Measurements from ENCODE around the gene TGFBR3. TPM values are rescaled to one million over a fixed set of nuclear protein-coding genes. Genes with fewer than 3 reads are reported as not detected.

The TGFBR3 gene
- total RNA-seq, 1 donor from 2014 or later: 6.9 TPM

DNA sequence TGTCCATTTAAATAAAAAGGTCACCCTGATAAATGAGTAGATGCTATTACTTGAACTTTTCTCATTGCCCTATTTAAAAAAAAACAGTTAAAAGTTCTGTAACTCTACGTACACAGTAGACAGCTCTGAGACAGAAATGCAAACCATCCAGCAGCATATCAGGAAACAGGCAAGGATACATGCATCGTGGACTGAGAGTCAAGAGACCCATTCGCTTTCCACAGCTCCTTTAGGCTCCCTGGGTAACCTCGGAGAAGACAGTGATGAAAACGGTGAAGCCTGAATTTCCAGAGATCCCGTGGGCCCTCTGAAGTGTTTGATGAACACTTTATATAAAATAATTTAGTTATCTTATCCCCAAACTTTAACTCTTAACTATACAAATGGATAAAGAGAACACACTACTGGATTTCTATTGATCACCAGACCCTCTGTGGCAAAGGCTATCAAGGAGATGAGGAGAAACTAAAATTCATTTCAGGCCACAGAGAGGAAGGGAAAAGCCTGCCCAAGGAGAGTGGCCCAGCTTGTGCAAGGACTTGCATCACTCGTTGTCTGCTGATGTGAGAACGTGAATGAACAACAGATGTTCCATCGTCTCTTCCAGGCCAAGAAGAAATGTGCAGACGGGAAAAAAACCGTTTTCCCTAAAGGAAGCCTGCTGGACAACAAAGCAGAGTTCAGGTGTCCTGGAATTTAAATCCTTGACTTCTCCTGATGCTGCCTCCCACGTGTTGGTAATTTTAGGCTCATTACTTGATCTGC is 131.0 kb downstream of the TGFBR3 start:
- no peak for DNase-seq

- no peak for DNase-seq
Measured at GRCh38 chr1:91754348-91754747, 131.6 kb downstream of the TGFBR3 start.

- no peak for DNase-seq
Measured at GRCh38 chr1:91753878-91754277, 132.1 kb downstream of the TGFBR3 start.

DNA sequence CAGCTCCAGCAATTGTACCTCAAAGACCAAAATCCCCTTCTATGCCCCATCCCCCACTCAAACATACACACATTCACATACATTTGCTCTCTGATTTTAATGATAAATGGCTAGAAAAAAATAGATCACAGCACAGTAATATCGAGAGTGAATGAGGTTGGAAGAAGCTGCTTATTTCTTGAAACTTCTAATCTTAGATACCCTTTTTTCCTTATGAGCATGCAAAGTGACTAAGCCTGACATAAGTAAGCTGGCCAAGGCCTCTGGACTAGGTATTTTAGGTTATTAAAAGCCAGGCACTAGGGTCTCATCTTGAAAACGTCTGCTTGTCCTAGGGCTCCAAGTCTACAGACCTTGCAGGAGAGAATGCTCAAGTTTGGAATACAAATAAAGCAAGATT is 133.6 kb downstream of the TGFBR3 start:
- no peak for DNase-seq

DNA sequence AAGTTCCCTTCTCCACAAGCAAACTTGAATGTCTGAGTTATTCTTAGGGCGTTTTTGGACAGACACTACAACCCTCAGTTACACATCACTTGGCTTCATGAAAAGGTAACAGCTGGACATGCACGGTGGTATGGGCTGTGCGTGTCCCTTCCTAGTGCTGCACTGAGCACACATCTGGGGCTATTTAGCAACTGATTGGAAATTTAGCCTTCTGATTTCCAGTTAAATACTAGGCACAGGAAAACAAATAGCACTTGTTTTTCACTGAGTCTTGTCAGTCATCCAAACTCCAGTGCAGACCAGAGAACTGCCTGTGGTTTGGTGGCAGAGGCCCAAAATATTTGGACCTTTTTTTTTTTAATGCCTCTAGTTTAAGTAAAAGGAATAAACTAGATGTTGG is 134.7 kb downstream of the TGFBR3 start:
- DNase-seq: no peak

DNA sequence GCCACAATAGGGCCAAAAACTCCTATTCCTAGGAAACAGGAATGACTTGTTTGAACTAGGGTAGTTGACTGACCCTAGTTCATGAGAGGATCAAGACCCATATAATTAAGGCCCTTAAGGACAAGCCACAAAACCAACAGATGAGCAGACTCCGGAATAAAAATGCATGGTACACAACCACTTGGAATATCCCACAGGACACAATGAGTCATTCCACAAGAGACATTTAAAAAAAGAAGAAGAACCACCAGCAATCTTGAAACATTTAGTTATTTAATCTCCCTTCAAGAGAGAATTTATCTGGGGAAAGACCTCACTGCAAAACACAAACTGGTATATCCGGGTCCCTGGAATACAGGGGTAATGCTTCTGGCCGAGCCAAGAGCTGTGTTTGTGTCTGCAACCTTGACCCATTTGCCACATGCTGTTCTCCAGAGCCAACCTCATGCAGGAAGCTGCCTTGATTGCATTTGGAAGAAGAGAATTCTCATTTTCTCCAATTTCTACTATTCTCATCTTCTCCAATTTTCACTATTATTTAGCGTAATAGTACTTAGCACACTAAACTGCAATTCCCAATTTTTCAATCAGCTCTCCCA is 135.5 kb downstream of the TGFBR3 start:
- DNase-seq: no peak

GRCh38 chr1:91749788-91750231 is 136.1 kb downstream of the TGFBR3 start:
- no peak for DNase-seq

DNA sequence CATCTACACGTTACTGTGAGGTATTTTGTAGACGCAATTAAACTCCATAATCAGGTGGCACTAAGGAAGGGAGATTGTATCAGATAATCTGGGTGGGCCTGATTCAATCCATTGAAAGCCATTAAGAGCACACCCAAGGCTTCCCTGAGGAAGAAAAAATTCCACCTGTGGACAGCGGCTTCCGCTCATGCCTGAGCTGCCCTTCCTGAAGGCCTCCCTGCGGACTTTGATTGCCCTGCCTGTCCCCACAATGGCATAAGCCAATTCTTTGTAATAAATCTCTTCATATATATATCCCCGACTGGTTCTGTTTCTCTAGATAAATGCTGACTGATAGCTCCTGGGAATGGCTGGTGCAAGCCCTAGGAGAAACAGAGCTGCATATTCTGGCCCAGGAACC is 138.3 kb downstream of the TGFBR3 start:
- DNase-seq: no peak

DNA sequence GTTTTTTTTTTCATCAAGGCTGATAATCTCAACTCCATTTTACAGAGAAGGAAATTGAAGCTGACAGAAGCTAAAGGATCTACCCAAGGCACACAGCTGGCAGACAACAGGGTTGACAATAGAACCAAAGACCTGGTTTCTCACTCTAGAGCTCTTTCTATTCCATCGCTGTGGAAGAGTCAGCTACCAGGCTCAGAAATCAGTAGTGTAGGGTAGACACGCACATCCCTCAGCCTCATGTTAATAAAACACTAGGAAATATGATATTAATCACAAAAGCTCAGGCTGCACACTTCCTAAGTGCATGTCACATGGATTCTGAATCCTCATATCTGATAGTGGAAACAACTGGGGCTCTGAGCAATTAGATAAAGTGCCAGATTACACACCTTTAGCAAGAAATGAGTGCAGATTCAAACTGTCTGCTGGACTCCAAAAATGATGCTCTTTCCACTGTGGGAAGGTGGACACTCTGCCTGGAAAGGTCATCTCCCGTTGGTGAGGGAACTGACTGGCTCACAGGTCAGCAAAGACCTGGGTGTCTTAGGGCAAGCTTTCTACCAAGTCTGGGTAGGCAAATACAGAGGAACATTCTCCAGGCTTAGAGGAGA is 139.1 kb downstream of the TGFBR3 start:
- DNase-seq: no peak

- DNase-seq: no peak
Measured at GRCh38 chr1:91745640-91746373, 140.1 kb downstream of the TGFBR3 start.

GRCh38 chr1:91744953-91745639 is 140.9 kb downstream of the TGFBR3 start:
- no peak for DNase-seq

- DNase-seq: no peak
Measured at GRCh38 chr1:91742848-91743292, 143.1 kb downstream of the TGFBR3 start.

- DNase-seq: no peak
Measured at GRCh38 chr1:91741906-91742305, 144.0 kb downstream of the TGFBR3 start.

- DNase-seq: no peak
Measured at GRCh38 chr1:91741301-91741700, 144.7 kb downstream of the TGFBR3 start.

DNA sequence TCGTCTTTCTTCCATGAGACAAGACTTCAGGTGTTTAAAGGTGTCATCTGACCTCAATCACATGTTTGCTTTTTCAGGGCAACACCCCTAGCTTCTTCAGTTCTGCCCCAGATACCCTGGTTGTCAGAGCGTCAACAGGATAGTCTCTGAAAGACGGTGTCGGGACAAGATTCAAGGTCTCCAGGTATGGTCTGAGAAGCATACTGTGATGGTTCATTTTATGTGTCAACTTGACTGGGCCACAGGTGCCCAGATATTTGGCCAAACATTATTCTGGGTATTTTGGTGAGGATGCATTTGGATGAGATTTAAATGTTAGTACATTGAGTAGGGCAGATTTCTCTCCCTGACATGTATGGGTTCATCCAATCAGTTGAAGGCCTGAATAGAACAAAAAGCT is 148.3 kb downstream of the TGFBR3 start:
- DNase-seq: no peak

DNA sequence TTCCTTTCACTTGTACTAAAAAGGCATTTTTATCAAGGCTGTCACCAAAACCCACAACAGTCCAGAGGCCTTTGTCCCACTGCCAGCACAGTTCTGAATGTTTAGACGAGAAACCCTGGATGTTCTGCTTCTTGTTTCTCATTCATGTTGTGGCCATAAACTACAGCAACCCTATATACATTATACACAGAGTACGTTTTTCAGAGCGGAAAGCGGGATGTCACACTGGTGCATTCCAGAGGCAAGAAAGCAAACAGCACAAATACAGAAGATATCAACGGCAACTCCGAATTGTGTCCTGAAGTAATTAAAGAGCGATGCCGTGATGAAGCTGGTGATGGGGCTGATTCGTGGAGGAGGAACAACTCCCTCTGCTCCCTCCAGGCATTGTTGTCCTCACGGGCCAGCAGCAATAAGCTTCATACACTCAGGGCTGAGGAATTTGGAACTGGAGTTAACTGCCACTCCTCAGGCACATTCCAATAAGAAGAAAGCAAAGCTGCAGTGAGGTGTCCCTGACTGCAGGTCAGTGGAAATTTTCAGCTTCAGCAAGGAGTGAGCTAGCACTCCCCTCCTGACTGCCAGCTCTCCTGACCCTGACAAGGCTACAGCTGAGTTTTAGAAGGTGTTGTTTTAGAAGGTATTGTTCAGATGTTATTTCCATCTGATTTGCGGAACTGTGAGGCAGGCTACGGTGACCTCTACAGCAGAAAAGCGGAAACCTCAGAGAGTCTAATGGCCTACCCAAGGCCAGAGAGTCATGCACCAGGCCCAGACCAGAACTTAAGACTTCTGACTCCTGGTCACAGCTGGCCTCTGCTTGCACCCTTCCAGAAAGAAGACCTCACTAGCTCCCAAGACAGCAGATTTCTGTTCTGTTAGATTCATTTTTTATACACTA is 149.0 kb downstream of the TGFBR3 start:
- DNase-seq: no peak

GRCh38 chr1:91736146-91736714 is 149.7 kb downstream of the TGFBR3 start:
- no peak for DNase-seq

DNA sequence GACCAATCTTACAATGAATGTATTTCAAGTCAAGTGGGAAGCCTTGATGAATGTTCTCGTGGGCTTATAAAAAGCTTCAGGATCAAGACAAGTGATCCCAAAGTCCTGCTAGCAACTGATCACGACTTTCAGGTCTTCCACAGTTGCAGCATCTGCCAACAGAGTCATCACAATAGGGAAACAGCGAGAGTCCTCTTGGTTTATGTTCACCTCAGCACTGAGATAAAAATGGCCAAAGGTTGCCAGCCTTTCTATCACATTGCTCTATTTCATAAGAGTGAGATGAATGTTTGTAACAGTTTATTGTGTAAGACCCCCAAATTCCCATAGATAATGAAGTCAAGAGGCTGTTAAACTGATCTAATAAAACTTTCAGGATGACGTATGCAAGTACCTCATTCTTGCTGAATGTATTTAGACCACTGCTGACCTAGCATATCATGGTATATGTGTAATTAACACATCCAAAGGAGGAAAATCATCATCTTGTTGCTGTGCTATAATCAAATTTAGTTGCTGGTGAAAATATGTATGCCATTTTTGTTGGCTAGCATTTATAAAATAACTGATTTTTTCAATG is 150.6 kb downstream of the TGFBR3 start:
- DNase-seq: no peak

- DNase-seq: no peak
Measured at GRCh38 chr1:91734761-91735160, 151.2 kb downstream of the TGFBR3 start.

DNA sequence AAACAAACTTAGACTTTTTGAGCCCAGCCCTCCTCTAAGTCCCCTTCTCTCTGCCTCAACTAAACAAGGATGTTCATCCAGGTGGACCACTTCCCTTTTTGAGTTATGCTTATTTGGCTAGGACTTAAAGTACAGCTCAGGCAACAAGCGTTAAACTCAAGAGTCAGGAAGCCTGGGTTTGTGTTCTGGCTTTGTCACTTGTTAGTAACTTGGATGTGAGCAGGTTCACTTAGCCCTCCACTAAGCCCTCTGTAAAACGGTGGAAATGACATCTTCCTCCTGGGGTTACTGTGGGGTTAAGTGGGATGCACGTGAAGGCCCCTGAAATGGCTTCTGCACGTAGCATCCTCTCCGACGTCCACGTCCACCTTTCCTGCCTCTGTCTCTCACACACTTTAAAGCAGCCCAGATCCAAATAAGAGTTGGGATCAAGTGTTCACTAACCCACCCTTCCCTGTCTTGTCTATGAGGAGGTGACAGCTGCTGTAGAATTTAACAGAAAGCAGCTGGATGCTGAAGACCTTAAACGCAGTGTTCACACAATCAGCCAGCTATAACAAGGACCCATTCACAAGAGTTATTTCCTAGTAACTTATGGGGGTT is 152.7 kb downstream of the TGFBR3 start:
- no peak for DNase-seq

Measured in occipital lobe (tissue), 2 donors.